NCI-H748 (cell line): ENCODE data around the gene FKBP6.
"Not testable (repeated sequence)": the region's sequence is repeated elsewhere in the genome, so short reads cannot be mapped to it uniquely, and the experiment has no call there.

Source experiments
- DNase-seq: peaks from one replicate; lab custom pipeline; 2025; ENCODE audit not compliant: unreplicated experiment; lab: John Stamatoyannopoulos, UW

Gene FKBP6

DNA sequence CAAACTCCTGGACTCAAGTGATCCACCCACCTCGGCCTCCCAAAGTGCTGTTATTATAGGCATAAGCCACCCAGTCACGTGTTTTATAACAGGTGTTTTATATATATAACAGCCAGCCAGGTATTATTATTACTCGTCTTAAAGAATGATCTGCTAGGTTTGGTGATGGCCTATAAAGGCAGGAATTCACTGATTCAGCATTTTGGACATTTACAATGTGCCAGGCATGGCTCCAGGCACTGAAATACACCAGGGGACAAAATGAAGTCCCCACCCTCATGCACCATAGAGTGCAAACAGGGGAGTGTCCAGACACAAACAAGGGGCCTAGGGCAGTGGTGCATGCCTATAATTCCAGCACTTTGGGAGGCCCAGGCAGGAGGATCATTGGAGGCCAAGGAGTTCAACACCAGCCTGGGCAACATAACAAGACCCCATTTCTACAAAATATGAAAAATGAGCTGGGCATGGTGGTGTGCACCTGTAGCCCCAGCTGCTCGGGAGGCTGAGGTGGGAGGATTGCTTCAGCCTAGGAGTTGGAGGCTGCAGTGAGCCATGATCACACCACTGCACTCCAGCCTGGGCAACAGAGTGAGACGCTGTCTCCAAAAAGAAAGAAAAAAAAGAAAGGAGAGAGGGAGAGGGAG, 4.4 kb upstream of the FKBP6 start:
- not testable (repeated sequence) for DNase-seq

DNA sequence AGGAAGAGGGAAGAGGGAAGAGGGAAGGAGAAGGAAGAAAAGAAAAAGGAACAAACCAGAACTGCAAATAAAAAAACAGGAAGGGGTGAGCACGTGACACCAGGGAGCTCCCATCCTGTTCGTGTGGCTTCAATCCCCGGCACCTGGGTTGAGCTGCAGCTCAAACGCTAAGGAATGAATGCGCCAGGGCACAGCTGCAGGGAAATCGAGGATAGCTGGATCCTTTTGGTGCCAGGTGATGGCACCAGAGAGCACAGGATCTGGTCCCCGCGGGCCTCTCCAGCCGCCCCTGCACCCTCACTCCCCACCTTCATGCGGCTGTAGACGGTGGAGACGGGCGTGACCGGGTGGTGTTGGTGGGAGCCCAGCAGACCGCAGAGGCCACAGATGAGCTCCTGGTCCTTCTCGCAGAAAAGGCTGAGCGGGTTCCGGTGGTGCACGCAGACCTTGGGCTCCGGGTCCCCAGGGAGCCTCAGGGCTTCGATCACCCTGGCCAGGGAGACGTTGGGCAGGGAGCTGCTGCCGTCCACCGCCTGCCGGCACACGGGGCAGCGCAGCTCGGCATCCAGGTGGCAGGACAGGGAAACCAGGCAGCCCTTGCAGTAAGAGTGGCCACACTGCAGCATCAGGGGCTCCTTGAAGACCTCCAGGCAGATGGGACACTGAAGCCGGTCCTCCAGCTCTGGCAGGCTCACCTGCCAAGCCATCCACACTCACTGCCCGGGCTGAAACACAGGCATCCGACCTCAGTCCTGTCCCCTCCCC, 3.7 kb upstream of the FKBP6 start:
- DNase-seq, result peak; percentile 68

DNA sequence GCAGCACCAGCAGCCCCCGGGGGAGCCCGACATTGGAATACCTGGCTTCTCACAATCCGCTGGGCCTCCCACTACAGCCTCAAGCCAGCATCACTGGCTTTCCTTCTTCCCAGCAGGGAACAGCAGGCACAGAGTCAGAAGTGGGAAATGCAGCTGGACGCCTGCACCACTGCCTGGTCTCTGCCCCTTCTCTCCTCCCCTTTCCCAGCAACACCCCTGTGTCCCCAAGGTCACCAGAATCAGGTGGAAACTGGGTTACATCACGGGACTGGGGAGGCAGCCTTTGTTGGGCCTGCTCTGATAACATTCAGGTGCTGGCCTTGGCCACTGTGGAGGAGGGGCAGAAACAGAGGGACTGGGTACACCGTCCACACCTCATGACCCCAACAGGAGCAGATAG, 2.5 kb upstream of the FKBP6 start:
- not testable (repeated sequence) for DNase-seq

DNA sequence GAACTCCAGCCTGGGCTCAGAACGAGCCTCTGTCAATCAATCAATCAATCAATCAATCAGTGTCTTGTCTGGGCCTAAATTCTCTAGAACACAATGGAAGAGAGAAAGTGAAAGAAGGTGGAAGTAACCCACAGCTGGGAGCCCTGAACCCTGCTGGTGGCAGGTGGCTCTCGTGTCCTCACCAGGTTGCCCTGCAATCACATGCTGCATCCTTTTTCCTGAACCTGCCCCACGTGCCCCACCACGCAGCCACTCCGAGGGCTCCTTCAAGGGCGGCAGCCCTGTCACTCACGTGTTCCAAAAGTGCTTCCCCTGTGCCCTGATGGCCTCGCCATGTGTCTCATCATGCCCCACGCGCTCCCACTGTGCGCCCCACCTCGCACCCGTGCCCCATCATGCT, 512 bp upstream of the FKBP6 start:
- not testable (repeated sequence) for DNase-seq

DNA sequence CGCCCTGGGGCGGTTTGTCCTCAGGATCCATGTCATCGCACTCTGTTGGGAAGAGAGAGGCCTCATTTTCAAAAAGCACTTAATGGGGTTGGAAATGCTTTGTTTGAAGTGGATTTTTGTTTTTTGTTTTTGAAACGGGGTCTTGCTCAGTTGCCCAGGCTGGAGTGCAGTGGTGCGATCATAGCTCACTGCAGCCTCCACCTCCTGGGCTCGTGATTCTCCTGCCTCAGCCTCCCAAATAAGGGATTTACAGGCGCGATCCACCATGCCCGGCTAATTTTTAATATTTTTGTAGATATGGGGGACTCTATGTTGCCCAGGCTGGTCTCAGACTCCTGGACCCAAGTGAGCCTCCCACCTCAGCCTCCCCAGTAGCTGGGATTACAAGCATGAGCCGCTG, 735 bp downstream of the FKBP6 start:
- no peak for DNase-seq

DNA sequence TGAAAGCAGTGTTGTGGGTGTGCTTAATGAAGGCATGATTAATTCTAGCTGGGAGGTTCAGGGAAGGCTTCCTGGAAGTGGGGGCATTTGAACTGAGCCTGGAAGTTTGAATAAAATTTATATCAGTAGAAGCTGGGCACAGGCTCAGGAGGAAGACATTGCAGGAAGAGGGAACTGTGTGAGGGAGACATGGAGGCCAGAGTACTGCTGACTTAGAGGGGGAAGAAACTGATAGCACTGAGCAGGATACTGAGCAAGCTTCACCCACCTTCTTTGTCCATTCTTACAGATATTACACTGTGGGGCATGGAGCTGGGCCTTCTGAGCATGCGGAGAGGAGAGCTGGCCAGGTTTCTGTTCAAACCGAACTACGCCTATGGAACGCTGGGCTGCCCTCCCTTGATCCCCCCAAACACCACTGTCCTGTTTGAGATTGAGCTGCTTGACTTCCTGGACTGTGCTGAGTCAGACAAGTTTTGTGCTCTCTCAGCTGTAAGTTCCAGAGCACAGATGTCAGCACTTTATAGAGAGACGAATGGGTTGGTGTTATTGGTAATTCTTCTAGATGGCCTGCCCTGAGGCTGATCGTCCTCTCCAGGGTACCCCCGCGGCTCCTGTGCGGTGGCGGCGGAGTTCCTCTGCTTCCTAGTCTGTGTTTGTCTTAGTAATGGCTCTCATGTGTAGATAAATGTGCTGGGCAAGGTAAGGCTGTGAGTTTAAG, 2.1 kb downstream of the FKBP6 start:
- DNase-seq, result no peak

DNA sequence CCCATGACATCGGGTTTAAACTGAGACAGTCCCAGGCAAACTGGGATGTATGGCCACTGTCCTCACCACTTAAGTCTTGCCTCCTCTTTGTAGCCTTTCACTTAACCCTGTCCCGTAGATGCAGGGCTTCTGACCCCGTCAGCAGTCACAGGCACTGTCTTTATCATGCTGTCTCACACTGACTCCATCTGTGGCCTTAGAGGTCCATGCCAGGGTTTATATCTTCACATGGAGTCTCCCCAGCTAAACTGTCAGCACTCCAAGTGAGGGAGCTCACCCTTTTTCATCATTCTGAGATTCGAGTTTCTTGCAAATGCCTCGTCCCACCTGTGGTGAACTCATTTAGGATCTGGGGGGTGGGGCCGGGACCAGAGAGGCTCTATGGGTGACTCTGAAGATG, 2.8 kb downstream of the FKBP6 start:
- DNase-seq, result no peak

DNA sequence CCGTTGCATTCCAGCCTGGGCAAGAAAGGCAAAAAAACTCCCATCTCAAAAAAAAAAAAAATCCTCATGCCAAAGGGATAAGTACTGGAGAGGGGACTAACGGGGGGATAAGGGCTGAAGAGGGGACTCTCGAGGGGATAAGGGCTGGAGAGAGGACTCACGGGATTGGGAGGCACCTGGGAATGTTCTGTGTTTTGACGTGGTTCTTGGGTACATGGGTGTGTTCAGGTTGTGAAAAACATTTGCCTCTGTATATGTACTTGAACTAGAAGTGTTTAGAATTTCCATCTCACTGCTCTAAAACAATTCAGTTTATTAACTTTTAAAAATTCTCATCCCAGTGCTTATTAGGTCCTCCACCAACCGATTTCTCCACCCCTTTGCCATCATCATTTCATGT, 4.5 kb downstream of the FKBP6 start:
- DNase-seq, result no peak

DNA sequence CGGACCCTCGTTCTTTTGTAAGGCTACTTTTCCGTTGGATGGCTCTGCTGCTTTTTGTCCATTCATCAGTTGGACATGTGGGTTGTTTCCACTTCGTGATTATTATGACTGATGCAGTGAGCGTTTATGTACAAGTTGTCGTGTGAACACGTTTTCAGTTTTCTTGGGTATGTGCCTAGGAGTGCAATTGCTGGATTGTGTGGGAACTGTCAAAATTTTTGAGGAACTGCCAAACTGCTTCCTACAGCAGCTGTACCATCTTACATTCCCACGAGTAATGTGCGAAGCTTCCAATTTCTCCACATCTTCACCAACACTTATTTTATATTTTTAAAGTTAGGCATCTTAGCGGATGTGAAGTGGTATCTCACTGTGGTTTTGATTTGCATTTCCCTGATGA, 10.4 kb downstream of the FKBP6 start:
- no peak for DNase-seq

DNA sequence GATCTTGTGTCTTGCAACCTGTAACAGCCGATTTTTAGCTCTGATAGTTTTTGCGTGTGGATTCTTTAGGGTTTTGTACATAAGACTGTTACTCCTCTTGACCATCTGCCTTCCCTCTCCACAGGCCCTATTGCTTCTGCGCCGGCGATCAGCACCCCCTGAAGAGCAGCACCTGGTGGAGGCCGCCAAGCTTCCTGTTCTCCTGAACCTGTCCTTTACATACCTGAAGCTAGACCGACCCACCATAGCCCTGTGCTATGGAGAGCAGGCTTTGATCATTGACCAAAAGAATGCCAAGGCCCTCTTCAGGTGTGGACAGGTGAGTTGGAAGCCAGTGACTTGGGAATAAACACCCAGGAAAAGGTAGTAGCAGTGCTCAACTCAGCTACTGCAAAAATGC, 12.6 kb downstream of the FKBP6 start:
- peak; percentile 9 for DNase-seq

DNA sequence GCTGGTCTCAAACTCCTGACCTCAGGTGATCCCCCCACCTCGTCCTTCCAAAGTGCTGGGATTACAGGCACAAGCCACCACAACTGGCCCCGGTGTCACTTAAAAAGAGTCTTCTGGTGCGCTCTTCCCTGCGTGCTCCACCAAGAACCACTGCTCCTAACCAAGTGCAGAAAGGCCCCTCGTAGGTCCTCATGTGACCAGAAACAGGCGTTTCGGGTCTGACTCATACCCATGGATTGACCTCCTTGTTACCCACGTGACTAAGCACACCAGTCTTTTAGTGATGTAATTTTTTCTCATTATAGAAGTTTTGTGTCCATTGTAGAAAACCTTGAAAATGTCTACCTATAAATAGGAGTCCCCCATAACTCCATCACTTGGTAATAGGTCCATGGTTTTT, 13.9 kb downstream of the FKBP6 start:
- no peak for DNase-seq

DNA sequence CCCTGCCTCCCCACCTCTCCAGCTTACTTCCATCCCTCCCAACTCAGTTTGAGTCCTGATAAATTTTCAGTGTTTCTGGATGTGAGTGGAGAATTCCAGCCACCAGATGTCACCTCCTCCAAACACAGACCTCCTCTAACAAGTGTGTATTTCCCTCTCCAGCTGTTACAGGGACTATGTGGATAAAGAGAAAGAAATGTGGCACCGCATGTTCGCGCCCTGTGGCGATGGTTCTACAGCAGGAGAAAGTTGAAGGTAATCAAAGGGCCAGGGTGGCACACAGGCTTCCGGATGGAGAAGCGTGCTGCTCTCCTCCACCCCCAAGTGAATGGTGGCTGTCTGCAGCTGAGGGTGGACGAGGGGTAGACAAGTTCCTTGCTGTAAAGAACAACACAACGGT, 14.7 kb downstream of the FKBP6 start:
- DNase-seq, result peak; percentile 40

DNA sequence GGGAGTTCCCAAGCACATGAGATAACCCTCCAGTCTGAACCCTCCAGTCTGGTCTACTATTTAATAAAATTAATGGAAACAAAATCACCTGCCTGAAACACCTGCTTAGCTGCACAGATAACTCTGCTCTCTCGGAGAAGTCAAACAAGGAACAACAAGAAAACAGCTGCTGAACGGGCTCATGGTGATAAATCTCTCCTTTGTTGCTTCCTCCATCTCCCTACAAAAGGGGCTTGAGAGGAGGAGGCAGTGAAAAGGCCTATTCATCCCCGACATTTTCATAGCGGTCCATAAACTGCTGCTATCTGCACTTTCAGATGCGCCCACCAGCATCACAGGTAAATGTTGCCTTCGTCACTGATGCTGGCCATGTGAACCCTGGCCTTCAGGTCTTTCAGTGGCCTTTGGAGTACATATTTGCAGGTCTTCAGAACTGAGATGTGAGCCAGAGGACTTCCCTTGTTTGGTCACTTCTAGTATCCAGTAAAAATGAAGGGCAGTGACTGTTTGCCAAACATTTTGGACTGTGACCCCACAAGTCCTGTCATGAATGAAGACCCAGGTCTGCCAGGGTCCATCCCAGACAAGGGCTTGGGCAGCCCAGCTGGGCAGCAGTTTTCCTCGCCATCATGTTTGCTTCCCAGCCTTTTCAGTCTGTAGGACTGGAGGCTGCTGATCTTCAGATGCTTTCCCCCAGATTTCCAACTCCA, 15.9 kb downstream of the FKBP6 start:
- DNase-seq, result peak; percentile 32

DNA sequence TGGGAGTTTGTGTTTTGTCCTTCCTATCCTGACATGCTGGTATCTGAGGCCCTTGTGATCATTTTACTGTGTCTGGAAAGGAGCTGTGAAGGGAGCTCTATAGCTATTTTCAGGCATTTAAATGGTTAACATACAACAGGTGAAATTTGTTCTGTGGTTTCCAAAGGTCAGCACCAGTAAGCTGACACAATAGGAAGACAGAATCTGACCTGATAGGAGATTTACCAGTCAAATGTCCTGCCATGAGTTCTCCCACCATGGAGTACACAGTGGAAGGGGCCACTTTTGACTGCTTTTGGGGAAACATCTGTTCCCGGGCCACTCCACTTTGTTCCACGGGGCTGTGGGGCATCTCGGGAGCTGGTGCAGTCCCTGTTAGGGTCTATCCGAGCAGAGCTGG, 17.6 kb downstream of the FKBP6 start:
- no peak for DNase-seq

DNA sequence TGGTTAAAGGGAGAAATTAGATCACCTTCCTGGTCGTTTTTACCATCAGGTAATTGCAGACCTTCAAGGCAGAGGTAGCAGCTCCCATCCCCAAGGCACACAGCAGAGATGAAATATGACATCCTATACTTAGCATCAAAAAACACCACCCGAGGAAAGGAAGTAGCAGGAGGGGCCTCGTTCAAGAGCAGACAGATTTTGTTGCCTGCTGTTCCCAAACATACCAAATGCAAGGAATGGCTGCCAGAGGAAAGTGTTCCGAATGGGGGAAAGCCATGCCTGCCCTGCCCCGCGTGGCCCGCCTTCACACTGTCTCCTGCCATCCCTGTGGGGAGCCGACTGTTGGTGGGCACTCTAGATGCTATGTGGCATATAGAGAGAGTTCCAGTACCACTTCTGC, 18.0 kb downstream of the FKBP6 start:
- DNase-seq, result no peak

DNA sequence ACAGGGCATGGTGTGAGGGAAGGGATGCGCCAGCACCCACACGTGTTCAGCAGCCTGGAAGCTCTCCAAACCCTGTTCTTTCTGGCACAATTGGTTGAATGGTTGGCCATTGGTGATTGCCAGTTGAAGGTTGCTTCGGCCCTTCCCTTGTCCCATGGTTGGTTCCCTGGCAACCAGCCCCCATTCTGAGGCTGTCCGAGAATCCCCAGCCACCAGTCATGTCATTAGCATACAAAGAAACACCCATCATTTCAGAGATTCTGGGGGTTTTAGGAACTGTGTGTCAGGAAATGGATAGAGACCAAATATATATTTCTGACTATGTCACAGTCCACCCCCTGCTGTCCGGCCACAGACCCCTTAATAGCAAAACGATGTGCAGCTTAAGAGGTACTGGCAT, 21.8 kb downstream of the FKBP6 start:
- DNase-seq, result no peak

DNA sequence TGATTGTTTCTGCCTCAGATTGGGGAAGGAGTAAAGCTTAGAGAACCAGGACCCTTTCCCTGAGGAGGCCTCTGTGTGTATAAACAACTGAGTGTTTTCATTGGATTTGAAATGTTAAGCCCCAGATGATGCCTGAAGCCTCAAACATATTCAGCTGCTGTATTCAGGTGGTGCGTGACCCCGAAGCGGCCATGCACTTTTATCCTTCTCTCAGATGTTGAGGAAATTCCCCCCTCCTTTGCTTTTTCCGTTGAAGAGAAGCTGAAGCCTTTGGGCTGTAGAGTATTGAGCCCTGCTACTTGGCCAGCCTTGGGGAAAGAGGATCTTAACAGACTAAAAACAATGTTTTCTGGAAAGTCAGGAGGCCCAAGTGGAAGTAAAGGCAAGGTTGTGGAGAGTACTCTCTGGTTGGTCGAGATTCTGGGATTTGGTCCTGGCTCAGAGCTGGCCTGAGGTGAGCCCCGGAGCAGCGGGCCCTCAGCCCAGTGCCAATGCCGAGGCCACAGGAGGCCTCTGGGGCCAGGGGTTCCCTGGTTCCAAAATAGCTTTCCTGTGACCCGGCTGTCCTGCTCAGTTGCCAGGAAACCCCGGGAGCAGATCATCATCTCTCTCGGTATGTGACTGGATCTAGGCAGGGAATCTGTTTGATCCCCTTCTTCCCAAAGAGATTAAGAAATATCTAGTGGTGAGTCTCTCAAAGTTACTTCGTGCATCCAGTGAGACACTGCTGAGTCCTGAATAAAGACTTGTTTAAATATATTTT, 22.5 kb downstream of the FKBP6 start:
- DNase-seq, result no peak

DNA sequence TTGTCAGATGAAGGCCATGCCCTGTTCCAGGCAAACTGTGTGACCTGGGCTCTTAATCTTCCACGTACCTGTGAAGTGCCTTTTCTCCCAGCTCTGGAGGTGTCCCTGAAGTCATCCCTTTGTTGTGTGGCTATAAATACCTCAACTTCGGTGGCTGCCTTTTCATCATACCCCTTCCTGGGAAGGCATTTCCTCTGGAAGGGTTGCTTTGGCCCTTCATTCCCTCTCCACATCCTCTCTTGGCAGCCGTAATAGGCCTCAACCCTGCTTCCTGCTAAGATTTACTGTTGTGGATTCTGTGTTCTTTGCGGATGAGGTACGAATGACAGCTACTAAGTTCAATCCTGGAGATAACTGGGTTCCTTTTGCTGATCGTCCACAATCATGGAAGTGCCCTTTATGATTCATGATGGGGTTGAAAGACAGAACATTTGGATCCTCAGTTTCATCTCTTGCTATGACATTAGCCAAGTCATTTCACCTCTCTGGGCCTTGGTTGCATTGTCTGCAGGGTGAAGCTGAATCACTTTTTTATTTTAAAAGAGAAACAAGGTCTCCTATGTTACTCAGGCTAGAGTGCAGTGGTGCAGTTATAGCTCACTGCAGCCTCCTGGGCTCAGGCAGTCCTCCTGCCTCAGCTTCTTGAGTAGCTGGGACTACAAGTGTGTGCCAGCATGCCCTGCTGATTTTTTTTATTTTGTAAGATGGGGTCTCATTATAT, 23.6 kb downstream of the FKBP6 start:
- DNase-seq, result no peak

DNA sequence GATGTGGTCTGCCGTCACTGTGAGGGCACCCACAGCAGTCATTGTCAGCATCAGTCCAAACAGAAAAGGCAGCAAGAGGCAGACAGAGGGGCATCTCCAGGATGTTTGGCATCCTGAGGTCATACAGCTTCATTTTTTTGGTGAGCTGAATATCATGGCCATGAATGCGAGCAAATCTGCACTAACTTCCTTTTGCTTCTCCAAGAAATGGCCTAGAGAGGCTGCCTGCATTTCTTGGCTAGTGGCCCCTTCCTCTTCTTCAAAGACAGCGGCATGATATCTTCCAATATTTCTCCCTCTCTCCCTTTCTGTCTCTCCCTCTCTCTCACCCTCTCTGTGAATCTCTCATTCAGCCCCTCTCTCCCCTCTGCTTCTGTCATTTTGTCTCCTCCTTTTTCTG, 24.8 kb downstream of the FKBP6 start:
- no peak for DNase-seq

DNA sequence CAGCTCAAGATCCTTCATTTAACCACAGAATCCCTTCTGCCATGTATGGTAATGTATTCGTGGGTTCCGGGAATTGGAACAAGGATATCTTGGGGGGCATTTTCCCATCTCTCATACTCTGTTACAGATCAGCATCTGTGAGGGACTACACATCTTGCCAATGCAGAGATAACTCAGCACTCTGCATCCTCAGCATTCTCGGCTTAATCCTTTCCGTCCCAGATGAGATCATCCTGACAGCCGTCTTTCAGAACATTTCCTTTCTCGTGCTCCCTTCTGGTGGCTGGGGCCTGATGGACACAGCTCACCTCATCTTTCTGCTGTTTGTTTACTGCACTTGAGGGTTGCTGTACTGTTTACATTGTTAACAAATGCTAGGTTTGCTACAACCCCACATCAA, 25.3 kb downstream of the FKBP6 start:
- no peak for DNase-seq
